NCI-H1694 (cell line): ENCODE data around the gene COL13A1.

Experiments
- DNase-seq: peaks from one replicate; lab custom pipeline; 2025; lab: John Stamatoyannopoulos, UW

COL13A1 gene

DNA sequence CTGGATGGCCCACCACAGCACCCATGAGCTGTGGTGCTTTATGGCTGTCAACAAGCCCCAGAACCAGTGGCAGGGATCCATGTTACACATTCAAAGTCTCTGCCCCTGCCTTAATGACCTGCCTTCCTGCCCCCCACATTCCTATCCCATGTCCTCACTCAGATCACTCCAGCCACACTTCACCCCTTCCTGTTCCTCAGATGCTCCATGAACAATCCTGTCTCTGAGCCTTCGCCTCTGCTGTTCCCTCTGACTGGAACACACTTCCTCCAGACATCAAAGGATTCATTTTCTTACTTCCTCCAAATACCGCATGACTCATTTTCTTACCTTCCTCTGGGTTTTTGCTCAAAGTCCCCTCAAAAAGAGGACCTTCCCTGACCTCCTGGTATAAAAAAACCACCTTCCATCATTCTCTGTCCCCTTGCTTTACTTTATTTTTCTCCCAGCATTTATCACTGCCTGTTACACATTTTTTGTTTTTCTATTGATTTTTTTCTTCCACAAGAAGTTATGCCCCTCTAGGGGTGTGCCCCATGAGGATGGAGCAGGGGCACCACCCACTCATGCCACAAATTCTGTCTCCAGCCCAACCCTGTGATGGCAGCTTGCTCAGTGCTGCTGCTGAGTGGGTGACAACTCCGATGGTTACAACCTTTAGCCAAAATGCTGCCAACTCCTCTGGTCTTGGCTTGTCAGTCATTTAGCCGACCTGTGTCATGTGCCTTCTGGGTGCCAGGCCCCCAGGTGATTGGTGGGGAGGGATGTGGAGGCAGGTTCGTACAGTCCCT, 18.2 kb downstream of the COL13A1 start:
- no peak for DNase-seq

DNA sequence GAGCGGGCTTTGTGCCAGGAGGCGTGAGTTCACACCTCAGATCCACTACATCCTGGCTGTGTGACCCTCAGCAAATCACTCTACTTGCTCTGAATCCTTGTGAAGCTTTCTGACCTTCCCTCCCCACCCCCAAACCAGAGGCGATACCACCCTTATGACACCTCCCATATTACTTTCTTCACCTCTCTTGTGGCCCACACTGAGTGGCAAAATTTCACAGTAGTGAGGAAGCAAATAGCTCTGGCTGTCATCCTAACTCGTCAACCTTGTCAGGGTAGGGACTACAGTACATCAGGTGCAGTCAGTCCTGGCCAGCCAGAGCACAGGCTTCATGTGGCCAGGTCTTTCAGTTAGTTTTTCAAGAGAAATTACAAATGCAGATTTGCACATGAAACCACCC, 19.1 kb downstream of the COL13A1 start:
- DNase-seq: no peak

DNA sequence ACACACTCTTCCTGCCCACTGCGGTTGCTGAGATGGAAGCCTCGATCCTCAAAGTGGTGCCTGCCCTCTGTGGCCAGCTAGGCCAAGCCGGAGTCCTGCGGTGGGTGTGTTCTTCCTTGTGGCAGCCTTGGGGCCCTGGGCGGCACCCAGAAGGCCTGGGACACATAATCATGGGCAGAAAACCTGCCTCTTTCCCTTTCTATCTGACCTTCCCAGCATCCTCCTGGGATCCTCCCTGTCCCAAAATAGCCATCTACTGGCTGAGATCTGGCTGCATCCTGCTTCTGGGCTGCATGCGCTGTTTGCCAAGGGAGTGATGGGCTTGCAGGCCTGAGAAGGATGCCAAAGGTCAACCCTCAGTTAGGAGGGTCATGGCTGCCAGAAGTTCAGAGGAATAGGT, 23.9 kb downstream of the COL13A1 start:
- DNase-seq: no peak

DNA sequence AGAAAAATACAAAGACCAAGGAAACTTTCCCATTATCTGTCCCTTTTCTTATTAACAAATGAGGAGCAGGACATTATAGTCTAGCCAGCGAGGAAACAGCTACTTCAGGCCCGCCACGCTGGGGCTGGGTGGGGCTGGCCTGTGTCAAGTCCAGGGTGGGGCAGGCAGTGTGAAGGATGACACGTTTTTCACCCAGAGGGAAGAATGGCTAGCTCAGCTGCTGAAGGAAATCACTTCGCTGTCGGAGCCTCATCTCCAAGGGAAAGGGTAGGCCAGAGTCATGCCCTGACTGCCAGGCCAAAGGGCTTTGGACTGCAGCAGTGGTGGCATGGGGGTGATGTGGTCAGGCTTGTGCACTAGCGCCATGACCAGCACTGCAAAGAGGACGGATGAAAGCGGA, 24.4 kb downstream of the COL13A1 start:
- no peak for DNase-seq

DNA sequence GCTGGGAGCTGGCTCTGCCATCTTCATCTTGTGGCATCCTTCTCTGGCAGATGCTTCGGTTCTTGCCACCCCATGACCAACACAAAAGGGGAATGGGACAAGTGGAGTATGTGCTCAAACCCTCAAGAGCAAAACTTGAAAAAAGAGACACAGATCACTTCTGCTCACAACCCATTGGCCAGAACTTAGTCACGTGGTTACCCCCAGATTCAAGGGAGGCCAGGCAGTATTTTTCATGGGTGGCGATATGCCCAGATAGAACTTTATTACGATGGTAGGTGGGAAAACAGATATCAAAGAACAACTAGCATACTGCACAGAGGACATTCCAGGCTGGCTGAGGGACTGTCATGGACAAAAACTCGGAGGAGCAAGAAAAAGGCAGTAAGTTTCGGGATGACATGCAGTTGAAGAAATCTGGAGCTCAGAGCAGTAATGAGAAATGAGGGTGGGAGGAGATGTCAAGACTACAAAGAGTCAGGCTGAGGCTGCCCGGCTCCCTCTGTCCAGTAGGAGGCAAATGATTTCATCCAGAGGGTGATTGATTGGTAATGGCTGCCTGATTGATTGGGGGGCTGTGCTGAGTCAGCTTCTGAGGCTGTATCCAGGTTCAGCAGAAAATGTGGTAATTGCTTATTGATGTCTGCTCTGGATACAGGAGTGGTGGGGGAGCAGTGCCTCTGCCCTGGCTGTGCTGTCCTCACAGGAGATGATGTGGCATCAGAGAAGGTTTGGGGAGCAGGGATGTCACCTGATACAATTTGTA, 25.3 kb downstream of the COL13A1 start:
- DNase-seq: no peak

DNA sequence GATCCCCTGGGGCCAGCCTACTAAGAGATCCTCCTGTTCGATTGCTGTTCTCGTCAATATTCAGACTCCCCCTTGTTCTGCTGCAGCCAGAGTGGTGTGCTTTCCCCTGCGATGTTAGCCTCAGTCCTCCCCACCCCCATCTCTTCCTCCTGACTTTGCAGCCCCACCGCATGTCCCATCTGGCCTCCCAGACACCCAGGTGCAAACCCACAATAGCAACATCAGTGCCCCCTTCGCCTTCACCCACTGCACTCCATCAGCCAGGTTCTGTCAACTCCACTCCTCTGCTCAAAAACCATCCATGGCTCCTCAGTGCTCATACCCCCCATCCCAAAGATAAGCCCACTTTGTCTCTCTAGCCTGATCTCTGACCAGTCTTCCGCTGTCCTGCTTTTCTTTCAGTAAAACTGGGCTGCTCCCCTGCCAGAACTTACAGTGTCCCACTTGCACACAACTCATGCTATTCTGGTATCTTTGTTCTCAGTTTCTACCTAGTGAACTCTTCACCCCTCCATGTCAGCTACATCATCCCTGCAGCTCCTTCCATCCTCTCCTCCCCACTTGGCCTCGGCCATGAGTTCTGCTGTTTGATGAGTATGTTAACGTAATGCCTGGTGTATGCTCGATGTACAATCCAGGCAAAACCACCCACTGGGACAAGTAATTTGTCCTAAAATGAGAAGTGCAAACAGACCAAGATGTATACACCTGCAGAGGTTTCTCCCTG, 26.6 kb downstream of the COL13A1 start:
- no peak for DNase-seq

DNA sequence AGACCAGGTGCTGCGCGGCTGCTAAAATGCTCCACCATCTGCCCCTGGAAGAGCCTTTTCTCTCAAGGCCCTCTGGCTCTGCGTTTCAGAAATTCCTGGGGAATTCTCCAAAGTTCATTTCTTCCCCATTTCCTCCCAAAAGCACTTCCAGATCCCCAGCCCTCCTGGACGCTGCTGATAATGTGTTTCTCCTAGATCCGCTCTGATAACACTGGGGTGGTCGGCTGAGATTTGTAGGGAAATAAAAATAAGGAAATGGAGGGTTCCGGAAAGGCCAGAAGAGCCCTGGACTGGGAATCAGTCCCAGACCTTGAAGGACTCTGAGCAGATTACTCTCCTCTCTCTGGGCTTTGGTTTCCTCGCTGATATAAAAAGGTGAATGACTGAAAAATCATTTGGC, 28.1 kb downstream of the COL13A1 start:
- no peak for DNase-seq

DNA sequence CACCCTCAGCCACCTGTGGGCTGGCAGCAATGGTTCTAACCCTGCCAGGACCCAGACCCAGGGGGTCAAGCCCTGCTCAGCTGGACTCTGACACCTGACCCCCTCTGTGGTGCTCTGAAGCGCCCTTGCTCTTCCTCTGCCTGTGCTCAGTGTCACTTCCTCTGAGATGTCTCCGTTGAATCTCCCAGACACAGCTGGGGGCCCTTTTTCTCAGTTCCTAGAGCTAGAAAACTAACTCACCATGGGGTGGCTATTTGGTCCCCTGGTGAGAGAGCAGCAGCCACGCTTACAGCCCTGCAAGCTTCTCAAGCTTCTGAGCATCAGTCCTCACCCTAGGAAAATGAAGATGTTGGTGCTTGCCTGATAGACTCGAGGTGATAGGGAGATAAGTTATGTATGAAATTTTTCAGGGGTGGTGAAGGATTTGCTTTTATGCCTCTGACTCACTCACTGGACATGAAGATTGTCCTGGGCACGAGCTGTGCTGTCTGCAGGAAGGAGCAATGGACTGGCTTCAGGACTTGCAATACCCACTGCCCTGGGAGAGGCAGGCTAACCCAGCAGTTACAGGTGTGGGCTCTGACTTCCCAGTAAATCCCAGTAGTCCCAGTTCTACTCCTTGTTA, 29.6 kb downstream of the COL13A1 start:
- no peak for DNase-seq

DNA sequence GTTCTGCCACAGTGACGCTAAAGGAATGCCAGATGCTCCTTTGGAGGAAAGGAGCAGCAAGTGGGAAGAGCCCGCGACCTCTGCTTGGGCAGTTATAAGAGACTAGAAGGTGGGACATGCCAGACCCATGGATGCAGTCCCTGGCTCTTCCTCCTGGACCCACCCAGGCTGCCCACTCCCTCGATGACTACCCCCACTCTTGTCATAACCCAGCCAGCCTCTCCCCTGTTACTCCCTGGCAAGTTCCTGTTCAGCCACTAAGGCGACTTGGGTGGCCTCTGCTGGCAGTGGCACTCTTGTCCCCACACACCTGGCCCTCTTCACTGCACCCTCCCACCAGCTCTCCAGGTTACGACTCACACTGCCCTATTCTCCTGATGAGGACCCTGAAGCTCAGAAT, 33.5 kb downstream of the COL13A1 start:
- DNase-seq: no peak

DNA sequence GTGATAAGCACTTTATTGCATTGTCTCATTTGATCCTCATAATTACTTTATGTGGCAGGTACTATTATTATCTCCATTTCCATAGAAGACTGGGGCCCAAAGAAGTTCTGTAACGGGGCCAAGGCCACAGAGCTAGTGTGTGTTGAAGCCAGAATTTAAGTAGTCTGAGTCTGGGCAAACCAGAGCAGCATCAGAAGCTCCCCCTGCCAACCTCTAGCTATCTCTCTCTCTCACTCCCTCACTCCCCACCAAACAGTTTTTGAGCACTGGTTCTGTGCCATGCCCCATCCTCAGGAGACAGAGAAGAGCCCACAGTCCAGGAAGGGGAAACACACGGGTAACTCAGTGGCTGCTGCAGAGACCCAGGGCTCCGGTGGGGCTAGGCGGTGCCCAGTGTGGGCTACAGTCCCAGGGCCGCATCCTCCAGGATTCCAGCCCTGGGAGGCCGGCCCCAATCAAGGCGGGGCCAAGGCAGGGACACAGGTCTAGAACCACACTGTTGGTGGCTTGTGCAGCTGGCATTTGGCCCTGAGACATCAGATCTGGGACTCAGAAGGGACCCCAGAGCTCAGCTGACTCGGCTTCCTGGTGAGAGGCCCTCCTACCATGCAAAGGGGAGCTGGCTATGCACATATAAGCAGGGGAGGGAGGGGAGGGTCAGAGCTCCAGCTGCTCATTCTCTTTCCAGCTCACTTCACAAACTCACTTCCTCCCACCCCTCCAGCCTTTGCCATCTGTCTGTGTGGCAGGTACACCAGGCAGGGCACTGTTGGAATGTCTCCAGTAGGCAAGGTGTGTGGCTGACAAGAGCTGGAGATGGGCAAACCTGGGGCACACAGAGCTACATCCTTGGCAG, 34.4 kb downstream of the COL13A1 start:
- DNase-seq: peak; percentile 55

DNA sequence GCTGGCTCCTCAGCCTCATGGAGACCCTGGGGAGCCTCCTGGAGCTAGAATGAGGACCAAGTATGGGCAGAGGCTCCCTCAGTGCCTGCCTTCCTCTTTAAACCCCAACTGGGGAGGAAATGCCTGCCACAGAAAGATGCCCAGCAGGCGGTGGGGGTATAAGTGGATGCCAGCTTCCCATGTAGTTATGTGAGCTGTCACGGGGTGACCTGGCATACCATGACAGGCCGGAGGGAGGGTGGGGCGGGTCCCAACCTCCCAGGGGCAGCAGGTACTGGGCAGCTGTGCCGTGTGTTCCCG, 35.0 kb downstream of the COL13A1 start:
- no peak for DNase-seq

DNA sequence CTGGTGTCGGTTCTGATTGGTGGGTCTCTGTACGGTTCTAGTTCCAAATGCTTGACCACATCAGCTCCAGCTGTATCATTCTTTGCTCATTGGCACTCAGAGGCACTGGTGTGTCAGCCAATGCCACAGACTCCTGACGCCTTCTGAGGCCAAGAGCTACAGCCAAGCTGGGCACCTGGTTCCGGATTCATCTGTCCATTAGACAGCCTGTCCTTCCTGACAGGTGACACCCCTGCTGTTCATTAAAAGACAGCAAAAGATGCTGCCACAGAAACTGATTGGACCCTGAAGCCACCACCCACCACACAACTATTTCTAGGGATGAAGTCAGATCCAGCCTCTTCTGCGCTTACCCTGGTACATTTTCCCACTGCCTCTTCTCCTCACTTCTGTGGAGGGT, 35.6 kb downstream of the COL13A1 start:
- no peak for DNase-seq

DNA sequence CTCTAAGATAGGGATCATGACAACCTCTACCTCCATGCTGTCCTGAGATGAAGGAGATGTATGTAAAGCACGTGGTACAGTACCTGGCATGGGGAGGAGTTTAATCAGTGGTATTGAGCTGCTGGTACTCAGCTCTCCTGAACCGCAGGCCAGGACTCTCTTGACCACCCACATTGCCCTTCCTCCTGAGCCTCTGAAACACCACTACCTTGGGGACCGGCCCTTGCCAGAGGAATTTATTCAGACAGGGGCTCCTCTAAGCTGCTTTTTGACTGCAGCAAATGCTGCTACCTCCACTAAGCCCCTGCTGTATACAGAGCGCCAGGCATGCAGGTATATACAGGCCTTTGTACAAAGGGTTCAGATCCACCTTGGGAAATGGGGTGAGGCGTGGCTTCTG, 36.7 kb downstream of the COL13A1 start:
- DNase-seq: no peak

DNA sequence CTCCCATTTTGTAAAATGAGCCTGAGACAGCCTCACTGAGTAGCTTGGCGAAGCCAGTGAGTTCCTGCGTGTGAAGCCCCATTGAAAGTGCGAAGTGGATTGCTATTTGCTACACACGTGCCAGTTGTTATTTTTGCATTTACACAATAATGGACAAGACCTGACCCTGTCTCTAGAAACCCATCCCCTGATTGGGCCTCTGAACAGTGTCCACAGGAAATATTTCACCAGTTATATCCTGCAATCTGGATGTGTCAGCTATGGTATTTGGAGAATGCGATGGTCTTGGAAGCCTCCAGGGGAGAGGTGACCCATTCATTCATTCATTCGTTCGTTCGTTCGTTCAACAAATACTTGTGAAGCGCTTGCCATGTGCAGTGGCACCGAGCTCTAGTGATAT, 37.1 kb downstream of the COL13A1 start:
- no peak for DNase-seq

DNA sequence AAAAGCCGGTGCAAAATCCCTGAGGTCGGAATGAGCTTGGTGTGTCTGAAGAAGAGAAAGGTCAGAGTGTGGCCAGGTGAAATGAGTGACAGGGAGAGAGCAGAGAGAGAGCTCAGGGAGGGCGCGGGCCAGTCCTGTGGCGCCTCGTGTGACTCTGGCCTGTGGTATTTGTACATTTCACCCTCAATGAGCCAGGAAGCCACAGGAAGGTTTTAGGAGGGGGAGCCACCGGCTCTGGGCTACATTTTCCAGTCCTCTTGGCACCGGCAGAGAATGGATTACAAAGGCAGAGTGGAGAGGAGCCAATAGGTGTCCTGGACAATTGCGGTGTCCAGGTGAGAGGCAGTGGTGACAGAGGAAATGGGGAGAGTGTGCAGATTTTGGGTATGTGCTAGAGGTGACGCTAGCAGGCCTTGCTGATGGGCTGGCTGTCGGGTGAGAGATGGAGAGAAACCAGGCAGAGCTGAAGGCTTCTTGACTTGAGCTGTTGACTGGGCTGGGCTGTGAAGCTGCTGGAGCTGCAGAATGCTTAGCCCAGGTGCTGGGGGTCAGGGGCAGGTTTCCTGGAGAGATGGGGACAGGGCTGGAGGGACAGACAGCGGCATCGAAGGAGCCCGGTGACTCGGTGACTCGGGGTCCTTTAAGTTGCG, 38.1 kb downstream of the COL13A1 start:
- DNase-seq: no peak

DNA sequence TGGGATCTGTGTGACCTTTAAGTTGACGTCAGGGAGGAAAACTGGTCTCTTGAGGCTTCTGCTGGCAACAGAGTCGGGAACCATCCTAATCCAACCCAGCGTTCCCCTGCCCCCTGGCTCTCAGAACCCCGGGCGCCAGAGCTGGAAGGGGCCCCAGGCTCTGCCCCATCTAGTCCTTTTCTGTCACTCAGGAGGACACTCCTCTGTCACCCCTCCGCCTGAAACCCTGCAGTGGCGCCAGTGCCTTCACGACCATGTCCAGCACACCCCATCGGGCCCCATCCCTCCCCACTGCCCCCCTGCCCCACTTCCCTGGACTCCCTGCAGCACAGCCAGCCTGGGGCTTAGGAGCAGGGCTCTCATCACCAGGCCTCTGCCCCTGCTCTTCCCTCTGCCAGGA, 39.1 kb downstream of the COL13A1 start:
- no peak for DNase-seq

DNA sequence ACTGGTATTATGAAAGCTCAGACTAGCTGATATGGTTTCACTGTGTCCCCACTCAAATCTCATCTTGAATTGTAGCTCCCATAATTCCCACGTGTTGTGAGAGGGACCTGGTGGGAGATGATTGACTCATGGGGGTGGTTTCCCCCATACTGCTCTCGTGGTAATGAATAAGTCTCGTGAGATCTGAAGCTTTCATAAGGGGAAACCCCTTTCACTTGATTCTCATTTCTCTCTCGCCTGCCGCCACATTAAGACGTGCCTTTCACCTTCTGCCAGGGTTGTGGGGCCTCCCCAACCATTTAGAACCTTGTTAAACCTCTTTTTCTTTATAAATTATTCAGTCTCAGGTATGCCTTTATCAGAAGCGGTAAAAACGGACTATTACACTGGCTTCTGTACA, 40.3 kb downstream of the COL13A1 start:
- no peak for DNase-seq

DNA sequence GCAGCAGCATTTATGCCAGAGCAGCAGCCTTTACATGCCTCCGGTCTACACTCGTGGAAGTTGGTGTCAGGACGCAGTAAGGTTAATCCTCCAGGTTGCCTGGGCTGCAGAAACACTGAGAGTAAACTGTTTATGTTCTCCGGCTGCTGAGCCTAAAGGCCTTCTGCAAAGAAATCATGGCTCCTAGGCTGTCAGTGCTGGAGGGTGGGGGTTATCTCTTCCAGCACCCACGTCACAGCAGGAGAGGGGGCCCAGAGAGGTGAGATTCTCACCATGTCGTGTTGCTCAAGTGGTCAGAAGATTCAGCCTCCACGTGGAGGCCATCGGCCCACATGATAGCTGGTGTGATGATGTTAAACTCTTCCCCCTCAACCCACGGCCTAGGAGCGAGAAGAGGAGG, 41.2 kb downstream of the COL13A1 start:
- no peak for DNase-seq

DNA sequence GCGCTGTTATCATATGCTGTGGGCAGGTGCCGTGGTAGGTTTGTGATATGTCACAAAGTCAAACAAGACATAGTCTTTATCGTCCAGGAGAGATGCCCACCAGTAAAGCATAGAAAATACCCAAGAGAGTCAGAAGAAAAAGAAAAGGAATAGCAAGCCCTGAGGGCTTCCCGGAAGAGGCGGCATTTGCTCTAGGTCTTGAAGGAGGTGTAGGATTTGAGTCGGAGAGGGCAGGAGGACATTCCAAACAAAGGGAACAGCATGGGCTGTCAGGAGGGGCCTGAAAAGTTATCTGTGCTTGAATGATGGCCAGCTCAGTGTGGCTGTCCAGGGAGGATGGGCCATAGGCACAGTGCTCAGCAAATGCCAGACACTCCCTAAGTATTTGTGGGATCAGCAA, 42.2 kb downstream of the COL13A1 start:
- no peak for DNase-seq

DNA sequence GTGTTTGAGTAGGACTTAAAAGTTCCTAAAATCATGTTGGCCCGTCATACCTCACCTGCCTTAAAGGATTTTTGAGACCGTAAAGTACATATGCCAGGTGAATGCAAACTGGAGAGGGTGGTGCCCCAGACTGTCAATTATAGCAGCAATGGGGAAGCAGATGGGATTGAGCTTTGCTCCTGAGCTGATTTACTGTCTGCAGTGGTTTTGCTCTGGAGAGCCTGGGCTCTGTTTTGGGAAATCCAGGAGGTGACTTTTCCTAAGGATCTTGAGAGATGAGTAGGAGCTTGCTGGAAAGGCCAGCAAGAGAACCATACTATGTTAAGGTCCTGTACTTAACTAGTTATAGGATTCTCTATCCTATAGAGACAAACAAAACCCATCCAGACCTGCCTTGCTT, 43.0 kb downstream of the COL13A1 start:
- no peak for DNase-seq

DNA sequence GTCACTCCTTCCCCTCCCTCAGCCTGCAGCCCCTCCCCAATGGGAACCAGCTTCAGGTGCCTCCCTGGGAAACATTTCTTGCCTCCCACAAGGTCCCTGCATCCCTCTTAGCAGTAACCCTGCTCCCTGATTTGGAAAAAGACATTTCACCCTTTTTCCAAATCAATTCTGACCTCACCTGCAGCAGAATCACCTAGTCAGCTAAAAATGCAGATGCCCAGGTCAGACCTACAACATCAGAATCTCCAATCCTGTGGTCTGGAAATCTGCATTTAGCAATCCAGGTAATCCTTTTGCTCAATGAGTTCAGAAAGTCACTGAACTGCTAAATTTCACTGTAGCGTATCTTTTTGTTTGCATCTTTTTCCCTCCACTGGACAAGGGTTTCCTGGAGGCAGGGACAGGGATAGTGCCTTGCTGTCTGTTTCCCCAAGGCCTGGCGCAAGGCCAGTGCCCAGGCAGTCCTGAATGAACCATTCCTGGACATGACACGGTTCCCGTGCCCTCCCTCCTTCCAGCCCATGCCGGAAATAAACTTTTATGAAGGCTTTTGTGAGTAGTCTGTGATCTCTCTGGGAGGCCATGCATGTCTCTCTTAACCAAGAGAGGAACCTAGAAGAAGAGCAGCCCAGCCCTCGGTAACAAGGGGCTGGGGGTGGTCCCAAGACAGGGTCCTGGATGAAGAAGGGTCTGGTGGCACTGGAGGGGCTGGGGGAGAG, 44.0 kb downstream of the COL13A1 start:
- no peak for DNase-seq
